ENCODE measurements around the gene RPF1.

The RPF1 gene

DNA sequence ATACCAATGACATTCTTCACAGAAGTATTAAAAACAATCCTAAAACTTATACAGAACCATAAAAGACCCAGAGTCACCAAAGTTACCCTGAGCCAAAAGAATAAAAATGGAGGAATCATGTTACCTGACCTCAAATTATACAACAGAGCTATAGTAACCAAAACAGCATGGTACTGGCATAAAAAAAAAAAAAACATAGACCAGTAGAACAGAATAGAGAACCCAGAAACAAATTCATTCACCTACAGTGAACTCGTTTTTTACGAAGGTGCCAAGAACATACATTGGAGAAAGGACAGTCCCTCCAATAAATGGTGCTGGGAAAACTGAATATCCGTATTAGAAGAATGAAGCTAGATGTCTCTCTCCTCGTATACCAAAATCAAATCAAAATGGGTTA is 30.0 kb downstream of the RPF1 start:
- Histone ChIP-seq H3K27ac (replicated peaks; ENCODE audit: low read length) (no peak overlapping the region), H2BK15ac (ENCODE audit: low read length) (no peak overlapping the region), H3K36me3 (replicated peaks in 1 of 2; ENCODE audit: control insufficient read depth in 2 of 2, insufficient read depth in 2 of 2, low read length in 2 of 2) (no peaks in the 10 kb centered on the region), H2AFZ (ENCODE audit: low read length) (no peak overlapping the region), H3K9ac (ENCODE audit: low read depth, low read length, poor library complexity) (no peak overlapping the region), H3K4me3 (ENCODE audit: low read length in 2 of 2) (no peak overlapping the region), H3K4me2 (ENCODE audit: insufficient read depth, low read length, poor library complexity, severe bottlenecking) (no peak overlapping the region), H2BK12ac (ENCODE audit: low read length) (no peak overlapping the region), H3K14ac (ENCODE audit: low read length) (no peak overlapping the region), H3K23ac (ENCODE audit: low read depth, low read length, poor library complexity) (no peak overlapping the region), H3K9me3 (replicated peaks in 1 of 2; ENCODE audit: control insufficient read depth in 2 of 2, insufficient read depth in 1 of 2, low read depth in 1 of 2, low read length in 2 of 2) (peaks cover 0 to 10% of the 10 kb centered on the region in 2 donors), H3K27me3 (ENCODE audit: control insufficient read depth in 3 of 3, insufficient read depth in 3 of 3, low read depth in 1 of 3, low read length in 3 of 3) (no peaks in the 10 kb centered on the region), H4K91ac (ENCODE audit: low read depth, low read length, poor library complexity) (no peak overlapping the region), H4K8ac (ENCODE audit: low read depth, low read length) (no peak overlapping the region), H2BK120ac (ENCODE audit: low read depth, low read length) (no peak overlapping the region), H3K4me1 (ENCODE audit: control insufficient read depth in 2 of 2, insufficient read depth in 1 of 2, low read depth in 1 of 2, low read length in 2 of 2) (peaks cover 0 to 2% of the 10 kb centered on the region in 2 donors), H3K18ac (ENCODE audit: low read length) (no peak overlapping the region), H3K79me1 (ENCODE audit: low read depth, low read length) (no peaks in the 10 kb centered on the region), H2BK5ac (ENCODE audit: low read length) (no peak overlapping the region), H2AK5ac (ENCODE audit: low read depth, low read length) (no peak overlapping the region), H3K4ac (ENCODE audit: low read length) (no peak overlapping the region)
- WGBS, 2 donors (ENCODE audit: extremely low coverage in 2 of 2, insufficient read length in 2 of 2, insufficient replicate concordance in 1 of 2) = no CpG with 5 or more reads among the region's 4 CpGs
- no peak for DNase-seq (ENCODE audit: low spot score)

GRCh38 chr1:84510165-84510564 is 31.1 kb downstream of the RPF1 start:
- Histone ChIP-seq H3K4me3 (ENCODE audit: low read length in 2 of 2) (no peak overlapping the region), H2BK15ac (ENCODE audit: low read length) (no peak overlapping the region), H3K79me1 (ENCODE audit: low read depth, low read length) (no peaks in the 10 kb centered on the region), H2AK5ac (ENCODE audit: low read depth, low read length) (no peak overlapping the region), H3K14ac (ENCODE audit: low read length) (no peak overlapping the region), H4K8ac (ENCODE audit: low read depth, low read length) (no peak overlapping the region), H3K27ac (replicated peaks; ENCODE audit: low read length) (no peak overlapping the region), H2BK12ac (ENCODE audit: low read length) (no peak overlapping the region), H3K9ac (ENCODE audit: low read depth, low read length, poor library complexity) (no peak overlapping the region), H3K36me3 (replicated peaks in 1 of 2; ENCODE audit: control insufficient read depth in 2 of 2, insufficient read depth in 2 of 2, low read length in 2 of 2) (no peaks in the 10 kb centered on the region), H2BK120ac (ENCODE audit: low read depth, low read length) (no peak overlapping the region), H3K4me1 (ENCODE audit: control insufficient read depth in 2 of 2, insufficient read depth in 1 of 2, low read depth in 1 of 2, low read length in 2 of 2) (no peaks in the 10 kb centered on the region), H3K4ac (ENCODE audit: low read length) (no peak overlapping the region), H2AFZ (ENCODE audit: low read length) (no peak overlapping the region), H4K91ac (ENCODE audit: low read depth, low read length, poor library complexity) (no peak overlapping the region), H3K18ac (ENCODE audit: low read length) (no peak overlapping the region), H3K4me2 (ENCODE audit: insufficient read depth, low read length, poor library complexity, severe bottlenecking) (no peak overlapping the region), H2BK5ac (ENCODE audit: low read length) (no peak overlapping the region), H3K9me3 (replicated peaks in 1 of 2; ENCODE audit: control insufficient read depth in 2 of 2, insufficient read depth in 1 of 2, low read depth in 1 of 2, low read length in 2 of 2) (peaks cover 0 to 10% of the 10 kb centered on the region in 2 donors), H3K27me3 (ENCODE audit: control insufficient read depth in 3 of 3, insufficient read depth in 3 of 3, low read depth in 1 of 3, low read length in 3 of 3) (no peaks in the 10 kb centered on the region), H3K23ac (ENCODE audit: low read depth, low read length, poor library complexity) (no peak overlapping the region)
- no peak for DNase-seq (ENCODE audit: low spot score)
- WGBS, 2 donors (ENCODE audit: extremely low coverage in 2 of 2, insufficient read length in 2 of 2, insufficient replicate concordance in 1 of 2) = no CpG with 5 or more reads among the region's 2 CpGs

GRCh38 chr1:84510668-84511067 is 31.6 kb downstream of the RPF1 start:
- no peaks in the 10 kb centered on the region for H3K79me1 ChIP-seq (ENCODE audit: low read depth, low read length)
- H2AFZ ChIP-seq (ENCODE audit: low read length) = no peak overlapping the region
- H4K8ac ChIP-seq (ENCODE audit: low read depth, low read length) = no peak overlapping the region
- no peak overlapping the region for H3K23ac ChIP-seq (ENCODE audit: low read depth, low read length, poor library complexity)
- peaks cover 0 to 10% of the 10 kb centered on the region in 2 donors for H3K9me3 ChIP-seq (replicated peaks in 1 of 2; ENCODE audit: control insufficient read depth in 2 of 2, insufficient read depth in 1 of 2, low read depth in 1 of 2, low read length in 2 of 2)
- H3K9ac ChIP-seq (ENCODE audit: low read depth, low read length, poor library complexity) = no peak overlapping the region
- DNase-seq (ENCODE audit: low spot score) = no peak
- no peak overlapping the region for H2AK5ac ChIP-seq (ENCODE audit: low read depth, low read length)
- H3K18ac ChIP-seq (ENCODE audit: low read length) = no peak overlapping the region
- no CpG with 5 or more reads among the region's 3 CpGs for WGBS, 2 donors (ENCODE audit: extremely low coverage in 2 of 2, insufficient read length in 2 of 2, insufficient replicate concordance in 1 of 2)
- no peak overlapping the region for H2BK5ac ChIP-seq (ENCODE audit: low read length)
- H3K14ac ChIP-seq (ENCODE audit: low read length) = no peak overlapping the region
- H2BK12ac ChIP-seq (ENCODE audit: low read length) = no peak overlapping the region
- no peak overlapping the region for H3K27ac ChIP-seq (replicated peaks; ENCODE audit: low read length)
- H3K4me2 ChIP-seq (ENCODE audit: insufficient read depth, low read length, poor library complexity, severe bottlenecking) = no peak overlapping the region
- no peaks in the 10 kb centered on the region for H3K4me1 ChIP-seq (ENCODE audit: control insufficient read depth in 2 of 2, insufficient read depth in 1 of 2, low read depth in 1 of 2, low read length in 2 of 2)
- H3K36me3 ChIP-seq (replicated peaks in 1 of 2; ENCODE audit: control insufficient read depth in 2 of 2, insufficient read depth in 2 of 2, low read length in 2 of 2) = no peaks in the 10 kb centered on the region
- no peak overlapping the region for H2BK120ac ChIP-seq (ENCODE audit: low read depth, low read length)
- no peaks in the 10 kb centered on the region for H3K27me3 ChIP-seq (ENCODE audit: control insufficient read depth in 3 of 3, insufficient read depth in 3 of 3, low read depth in 1 of 3, low read length in 3 of 3)
- no peak overlapping the region for H3K4ac ChIP-seq (ENCODE audit: low read length)
- H2BK15ac ChIP-seq (ENCODE audit: low read length) = no peak overlapping the region
- H3K4me3 ChIP-seq (ENCODE audit: low read length in 2 of 2) = no peak overlapping the region
- H4K91ac ChIP-seq (ENCODE audit: low read depth, low read length, poor library complexity) = no peak overlapping the region

GRCh38 chr1:84524590-84524989 is 45.5 kb downstream of the RPF1 start:
- H2AK5ac ChIP-seq (ENCODE audit: low read depth, low read length) = no peak overlapping the region
- no peaks in the 10 kb centered on the region for H3K79me1 ChIP-seq (ENCODE audit: low read depth, low read length)
- H3K4me1 ChIP-seq (ENCODE audit: control insufficient read depth in 2 of 2, insufficient read depth in 1 of 2, low read depth in 1 of 2, low read length in 2 of 2) = no peaks in the 10 kb centered on the region
- H3K4ac ChIP-seq (ENCODE audit: low read length) = no peak overlapping the region
- no peak overlapping the region for H3K23ac ChIP-seq (ENCODE audit: low read depth, low read length, poor library complexity)
- no peaks in the 10 kb centered on the region for H3K27me3 ChIP-seq (ENCODE audit: control insufficient read depth in 3 of 3, insufficient read depth in 3 of 3, low read depth in 1 of 3, low read length in 3 of 3)
- H3K4me2 ChIP-seq (ENCODE audit: insufficient read depth, low read length, poor library complexity, severe bottlenecking) = no peak overlapping the region
- DNase-seq (ENCODE audit: low spot score) = no peak
- no peak overlapping the region for H4K8ac ChIP-seq (ENCODE audit: low read depth, low read length)
- no peaks in the 10 kb centered on the region for H3K36me3 ChIP-seq (replicated peaks in 1 of 2; ENCODE audit: control insufficient read depth in 2 of 2, insufficient read depth in 2 of 2, low read length in 2 of 2)
- no peak overlapping the region for H3K4me3 ChIP-seq (ENCODE audit: low read length in 2 of 2)
- no peak overlapping the region for H2BK120ac ChIP-seq (ENCODE audit: low read depth, low read length)
- no peak overlapping the region for H2BK12ac ChIP-seq (ENCODE audit: low read length)
- no peak overlapping the region for H3K27ac ChIP-seq (replicated peaks; ENCODE audit: low read length)
- no peak overlapping the region for H2BK15ac ChIP-seq (ENCODE audit: low read length)
- H3K9me3 ChIP-seq (replicated peaks in 1 of 2; ENCODE audit: control insufficient read depth in 2 of 2, insufficient read depth in 1 of 2, low read depth in 1 of 2, low read length in 2 of 2) = no peaks in the 10 kb centered on the region
- H3K9ac ChIP-seq (ENCODE audit: low read depth, low read length, poor library complexity) = no peak overlapping the region
- no peak overlapping the region for H3K18ac ChIP-seq (ENCODE audit: low read length)
- H2AFZ ChIP-seq (ENCODE audit: low read length) = no peak overlapping the region
- H2BK5ac ChIP-seq (ENCODE audit: low read length) = no peak overlapping the region
- no peak overlapping the region for H4K91ac ChIP-seq (ENCODE audit: low read depth, low read length, poor library complexity)
- H3K14ac ChIP-seq (ENCODE audit: low read length) = no peak overlapping the region

All from neuronal stem cell (in vitro differentiated cells).